HepG2 (cell line): ENCODE results near the gene TSPAN31. TPM values are rescaled to one million over a fixed set of nuclear protein-coding genes. Genes with fewer than 3 reads are reported as not detected.

Source experiments
- ATAC-seq: fragments of 200-7000 bp; cut with Tn5 transposase; 3 replicates; pipeline ENCODE4 v1.9.1; 2020; ENCODE audit warnings: mild to moderate bottlenecking, moderate library complexity
- BruUV-seq: library from RNA; stranded (reverse); fragments of 400-500 nt; replicated peaks from 2 replicates; lab custom pipeline; 2021; lab: Mats Ljungman, UMichigan
- CTCF ChIA-PET: fragments of 300-600 bp; formaldehyde crosslinking; extraction: SDS; loops from one replicate; lab custom pipeline; 2021; ENCODE audit warnings: low total read pairs, inconsistent platforms, low intra/inter-chr PET ratio; lab: Yijun Ruan, JAX
- POLR2A ChIA-PET: fragments of 350-600 bp; sonication (Branson Sonifier 250); formaldehyde crosslinking; loops from one replicate; lab custom pipeline; 2020; ENCODE audit warnings: antibody characterized with exemption, inconsistent platforms; lab: Yijun Ruan, JAX
- DNase-seq: peaks from one replicate; pipeline ENCODE4 v3.0.0-alpha.2; 2015; ENCODE audit warnings: low spot score
- FAIRE-seq: peaks from 3 replicates; lab custom pipeline; 2011; peaks lifted over from hg19 to GRCh38; lab: Jason Lieb, UNC
- H2AFZ ChIP-seq: one replicate; pipeline ENCODE4 v1.6.1; 2011; ENCODE audit warnings: low read length, inconsistent platforms
- H3K27ac ChIP-seq: fragments of 300-600 bp; 3 replicates; pipeline ENCODE4 v1.8.0; 2011; ENCODE audit warnings: mixed run types, mild to moderate bottlenecking, mixed read lengths, low read length, inconsistent platforms; ENCODE audit not compliant: insufficient read depth; ENCODE audit errors: extremely low read length
- H3K27me3 ChIP-seq, 2 experiments: fragments of 200-600 bp in 1 of 2; 2 replicates in 1 of 2; 3 replicates in 1 of 2; pipeline versions ENCODE4 v1.6.0 to v1.8.0; 2011; ENCODE audit warnings: low read length in 2 of 2, mild to moderate bottlenecking in 2 of 2, moderate library complexity in 2 of 2, inconsistent platforms in 1 of 2; ENCODE audit not compliant: insufficient read depth in 2 of 2, control insufficient read depth in 1 of 2
- H3K36me3 ChIP-seq, 2 experiments: fragments of 200-600 bp in 1 of 2; replicated peaks in 1 of 2; 2 replicates in 1 of 2; 3 replicates in 1 of 2; pipeline versions ENCODE4 v1.5.1 to v1.8.0; 2011; ENCODE audit warnings: low read length in 2 of 2, inconsistent platforms in 1 of 2; ENCODE audit not compliant: insufficient read depth in 2 of 2, control insufficient read depth in 1 of 2
- H3K4me1 ChIP-seq: 2 replicates; pipeline ENCODE4 v1.5.1; 2012; ENCODE audit warnings: low read length, inconsistent platforms; ENCODE audit not compliant: insufficient read depth
- H3K4me2 ChIP-seq: 2 replicates; pipeline ENCODE4 v1.6.0; 2011; ENCODE audit warnings: low read depth, low read length, inconsistent platforms
- H3K4me3 ChIP-seq, 3 experiments: fragments of 200-600 bp in 1 of 3; sonication (generic), shearing (Covaris generic) in 1 of 3; replicated peaks in 1 of 3; 2 replicates each; pipeline ENCODE4 v1.5.1; 2011 to 2016; ENCODE audit warnings: low read length in 3 of 3, inconsistent platforms in 2 of 3, low read depth in 2 of 3, mild to moderate bottlenecking in 2 of 3, control low read depth in 1 of 3, mixed read lengths in 1 of 3; ENCODE audit not compliant: insufficient read depth in 1 of 3
- H3K79me2 ChIP-seq: one replicate; pipeline ENCODE4 v1.6.1; 2011; ENCODE audit warnings: low read length, inconsistent platforms; ENCODE audit not compliant: insufficient read depth
- H3K9ac ChIP-seq: 2 replicates; pipeline ENCODE4 v1.6.0; 2011; ENCODE audit warnings: mild to moderate bottlenecking, low read depth, low read length, inconsistent platforms; ENCODE audit not compliant: insufficient read depth
- H3K9me3 ChIP-seq: 2 replicates; pipeline ENCODE4 v1.5.1; 2012; ENCODE audit warnings: mild to moderate bottlenecking, low read length
- H4K20me1 ChIP-seq: 2 replicates; pipeline ENCODE4 v1.6.0; 2011; ENCODE audit warnings: inconsistent platforms, mild to moderate bottlenecking, low read length, moderate library complexity; ENCODE audit not compliant: insufficient read depth
- ATF7-NPFF ChIP-seq: sonication (generic); formaldehyde crosslinking; IDR thresholded peaks from 2 replicates; pipeline ENCODE4 v1.8.1; 2023; ENCODE audit warnings: mild to moderate bottlenecking, low read depth, missing genetic modification reagents, moderate library complexity
- CC2D1A ChIP-seq: sonication (generic); formaldehyde crosslinking; IDR thresholded peaks from 2 replicates; pipeline ENCODE4 v1.8.1; 2023; ENCODE audit warnings: mild to moderate bottlenecking, missing genetic modification reagents
- HNF4A ChIP-seq: sonication (generic); formaldehyde crosslinking; IDR thresholded peaks from 2 replicates; pipeline ENCODE4 v1.4.0; 2020; ENCODE audit warnings: missing genetic modification reagents
- IRF2 ChIP-seq: IDR thresholded peaks from 2 replicates; pipeline ENCODE4 v1.6.1; 2018; ENCODE audit warnings: missing genetic modification reagents, missing compliant biosample characterization
- MAFF ChIP-seq: IDR thresholded peaks from 2 replicates; pipeline ENCODE4 v1.6.1; 2011; ENCODE audit warnings: low read depth, low read length, improper control_type of control experiment
- MAFK ChIP-seq, 2 experiments: IDR thresholded peaks in 1 of 2; conservative IDR thresholded peaks in 1 of 2; 2 replicates each; pipeline ENCODE4 v1.6.1; 2011; ENCODE audit warnings: improper control_type of control experiment in 2 of 2, low read length in 2 of 2
- MTF1 ChIP-seq: sonication (generic); formaldehyde crosslinking; IDR thresholded peaks from 2 replicates; pipeline ENCODE4 v1.5.0; 2020; ENCODE audit warnings: missing genetic modification reagents
- NBN ChIP-seq: fragments of 450-650 bp; conservative IDR thresholded peaks from 2 replicates; pipeline ENCODE4 v1.6.1; 2017
- SETDB1 ChIP-seq: sonication (generic); formaldehyde crosslinking; IDR thresholded peaks from 2 replicates; pipeline ENCODE4 v1.5.1; 2020; ENCODE audit warnings: missing genetic modification reagents, mild to moderate bottlenecking, borderline replicate concordance
- SRF ChIP-seq: IDR thresholded peaks from 2 replicates; pipeline ENCODE4 v1.6.1; 2011; ENCODE audit warnings: mild to moderate bottlenecking, low read depth, low read length, moderate library complexity
- ZNF124 ChIP-seq: sonication (generic); formaldehyde crosslinking; IDR thresholded peaks from 2 replicates; pipeline ENCODE4 v1.4.0; 2020; ENCODE audit warnings: missing genetic modification reagents
- ZNF282 ChIP-seq: fragments of 450-650 bp; IDR thresholded peaks from 2 replicates; pipeline ENCODE4 v1.6.1; 2018; ENCODE audit not compliant: partially characterized antibody
- ZNF407 ChIP-seq: sonication (generic); formaldehyde crosslinking; IDR thresholded peaks from one replicate; pipeline ENCODE4 v1.5.1; 2020; ENCODE audit warnings: mild to moderate bottlenecking, missing genetic modification reagents; ENCODE audit errors: not compliant biosample characterization
- ZNF441 ChIP-seq: sonication (generic); formaldehyde crosslinking; IDR thresholded peaks from 2 replicates; pipeline ENCODE4 v1.7.0; 2021; ENCODE audit warnings: missing genetic modification reagents, borderline replicate concordance
- ZNF644 ChIP-seq: IDR thresholded peaks from 2 replicates; pipeline ENCODE4 v1.6.1; 2016; ENCODE audit warnings: low read depth
- ZNF883 ChIP-seq: sonication (generic); formaldehyde crosslinking; IDR thresholded peaks from 2 replicates; pipeline ENCODE4 v1.5.1; 2020; ENCODE audit warnings: mild to moderate bottlenecking, missing genetic modification reagents; ENCODE audit errors: not compliant biosample characterization
- WGBS: methylation state at CpG from one replicate; pipeline ENCODE4 v1.1.6; 2017; ENCODE audit warnings: low lambda C conversion rate; 5-methylcytosine and 5-hydroxymethylcytosine counted together
- in situ Hi-C: cut with HindIII; loops from 2 replicates; pipeline ENCODE4 v1.10.0; 2017; ENCODE audit warnings: low pct_unique_long_range_greater_than_20kb; ENCODE audit not compliant: extremely low pct_ligation_motif_present
- intact Hi-C: fragments of 100-400 bp; cut with micrococcal nuclease; formaldehyde crosslinking; loops from one replicate; pipeline ENCODE4 v1.10.0; 2022; ENCODE audit not compliant: unreplicated experiment
- polyA plus RNA-seq, 8 experiments: library from polyadenylated mRNA; depleted of rRNA in 3 of 8; stranded (reverse) in 7 of 8; unstranded in 1 of 8; fragments of >200 nt; fragmentation: Illumina TruSeq in 4 of 8; extraction: Trizol in 4 of 8; gene quantifications; 2 replicates each; pipeline versions ENCODE4 v1.2.1 to v1.2.3, GENCODE V29; 2011 to 2016; ENCODE audit warnings: low read depth in 4 of 8, missing spikeins in 1 of 8, mixed read lengths in 1 of 8; ENCODE audit not compliant: insufficient read depth in 1 of 8
- total RNA-seq, 5 experiments: library from RNA; depleted of rRNA; stranded (reverse); fragments of >200 nt; fragmentation: Illumina TruSeq; extraction: Trizol; gene quantifications; 2 replicates each; pipeline ENCODE4 v1.2.3, GENCODE V29; 2016; ENCODE audit warnings: low read depth in 1 of 5
- TF ChIP-seq, protein P1 (sequence below): sonication (generic); formaldehyde crosslinking; conservative IDR thresholded peaks from 2 replicates; pipeline ENCODE4 v1.4.0; 2020; ENCODE audit warnings: missing genetic modification reagents

Gene TSPAN31
- total and polyA plus RNA-seq, 2 of the 13 experiments (the other 11 are each of a cell fraction or from before 2014, with no cell fraction given), result 10.4 to 24.6 TPM

- H3K4me2 ChIP-seq, result no peak overlapping the region
- no peak overlapping the region for H3K4me3 ChIP-seq
- in situ Hi-C loops, result no loop called here
- no peaks in the 10 kb centered on the region for H3K9me3 ChIP-seq
- peaks cover 0 to 6% of the 10 kb centered on the region in 2 experiments; a peak in 1 of 5 replicates for H3K27me3 ChIP-seq
- no peaks in the 10 kb centered on the region for H3K79me2 ChIP-seq
- no TSS peak for BruUV-seq
- no peak overlapping the region for H3K27ac ChIP-seq
- no peak for DNase-seq
- no peak overlapping the region for H3K9ac ChIP-seq
- 51% methylated on average over 4 of the region's 4 CpGs for WGBS
- peaks cover 37% of the 10 kb centered on the region for H3K4me1 ChIP-seq
- POLR2A ChIA-PET, result interaction anchor here (0.9 to 3.5 kb wide), 2 partner anchors 9 to 11 kb away, joined by 3 to 11 read pairs; partner anchors contain the start of genes CDK4, EEF1AKMT3 and METTL1
- FAIRE-seq, result no peak
- no peak overlapping the region for H2AFZ ChIP-seq
- CTCF ChIA-PET, result no interaction called here
- H4K20me1 ChIP-seq, result no peaks in the 10 kb centered on the region
- intact Hi-C loops, result no loop called here
- H3K36me3 ChIP-seq, result no peaks in the 10 kb centered on the region; a peak in 1 of 5 replicates
- no peak for ATAC-seq
- TF ChIP-seq SETDB1 (no peak), NBN (no peak), MTF1 (CRISPR knock-in tag) (no peak), ATF7-NPFF (CRISPR knock-in tag) (no peak), ZNF407 (CRISPR knock-in tag) (no peak), ZNF282 (no peak), CC2D1A (CRISPR knock-in tag) (no peak), ZNF441 (CRISPR knock-in tag) (no peak), IRF2 (CRISPR knock-in tag) (no peak), SRF (no peak), MAFK (conservative IDR thresholded peaks at IDR 0.05 in 1 of 2, IDR thresholded peaks at IDR 0.05 in 1 of 2; ENCODE audit: low read length in 2 of 2) (peak; percentile 72 to 75), MAFF (peak; percentile 48), ZNF644 (CRISPR knock-in tag) (no peak), ZNF124 (CRISPR knock-in tag) (no peak), ZNF883 (CRISPR knock-in tag) (no peak), HNF4A (CRISPR knock-in tag) (peak; percentile 56)
- TF ChIP-seq, protein P1, sequence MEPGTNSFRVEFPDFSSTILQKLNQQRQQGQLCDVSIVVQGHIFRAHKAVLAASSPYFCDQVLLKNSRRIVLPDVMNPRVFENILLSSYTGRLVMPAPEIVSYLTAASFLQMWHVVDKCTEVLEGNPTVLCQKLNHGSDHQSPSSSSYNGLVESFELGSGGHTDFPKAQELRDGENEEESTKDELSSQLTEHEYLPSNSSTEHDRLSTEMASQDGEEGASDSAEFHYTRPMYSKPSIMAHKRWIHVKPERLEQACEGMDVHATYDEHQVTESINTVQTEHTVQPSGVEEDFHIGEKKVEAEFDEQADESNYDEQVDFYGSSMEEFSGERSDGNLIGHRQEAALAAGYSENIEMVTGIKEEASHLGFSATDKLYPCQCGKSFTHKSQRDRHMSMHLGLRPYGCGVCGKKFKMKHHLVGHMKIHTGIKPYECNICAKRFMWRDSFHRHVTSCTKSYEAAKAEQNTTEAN (CRISPR knock-in tag), result no peak
Measured at GRCh38 chr12:57761391-57761998, 16.7 kb downstream of the TSPAN31 start.
